ENCODE results near the gene MAGEB17. TPM values are rescaled to one million over a fixed set of nuclear protein-coding genes. Genes with fewer than 3 reads are reported as not detected.
"Not testable (repeated sequence)": the region's sequence is repeated elsewhere in the genome, so short reads cannot be mapped to it uniquely, and the experiment has no call there.

Gene MAGEB17
- total RNA-seq, 1 donor from 2014 or later, result not detected

GRCh38 chrX:16156692-16157331 is 10.5 kb upstream of the MAGEB17 start:
- intact Hi-C loops (cut with micrococcal nuclease), result no loop called here

- intact Hi-C loops (cut with micrococcal nuclease), result no loop called here
Observed at GRCh38 chrX:16160729-16161128, 6.6 kb upstream of the MAGEB17 start.

- intact Hi-C loops (cut with micrococcal nuclease), result not testable (repeated sequence)
Observed at GRCh38 chrX:16161173-16161572, 6.1 kb upstream of the MAGEB17 start.

- intact Hi-C loops (cut with micrococcal nuclease), result no loop called here
Observed at GRCh38 chrX:16162391-16162790, 4.9 kb upstream of the MAGEB17 start.

GRCh38 chrX:16164748-16165147 is 2.5 kb upstream of the MAGEB17 start:
- intact Hi-C loops (cut with micrococcal nuclease), result no loop called here

GRCh38 chrX:16171039-16171438 is 3.8 kb downstream of the MAGEB17 start:
- intact Hi-C loops (cut with micrococcal nuclease), result no loop called here

GRCh38 chrX:16171944-16172343 is 4.7 kb downstream of the MAGEB17 start:
- intact Hi-C loops (cut with micrococcal nuclease), result no loop called here

- intact Hi-C loops (cut with micrococcal nuclease), result no loop called here
Observed at GRCh38 chrX:16172391-16172790, 5.1 kb downstream of the MAGEB17 start.

GRCh38 chrX:16175329-16176061 is 8.2 kb downstream of the MAGEB17 start:
- intact Hi-C loops (cut with micrococcal nuclease), result no loop called here

GRCh38 chrX:16177260-16177659 is 10.0 kb downstream of the MAGEB17 start:
- intact Hi-C loops (cut with micrococcal nuclease), result no loop called here

- intact Hi-C loops (cut with micrococcal nuclease), result not testable (repeated sequence)
Observed at GRCh38 chrX:16183843-16184242, 16.6 kb downstream of the MAGEB17 start.

- intact Hi-C loops (cut with micrococcal nuclease), result no loop called here
Observed at GRCh38 chrX:16185725-16186136, 18.4 kb downstream of the MAGEB17 start.

GRCh38 chrX:16186380-16187007 is 19.2 kb downstream of the MAGEB17 start:
- intact Hi-C loops (cut with micrococcal nuclease), result no loop called here

- intact Hi-C loops (cut with micrococcal nuclease), result no loop called here
Observed at GRCh38 chrX:16187024-16187760, 19.9 kb downstream of the MAGEB17 start.

GRCh38 chrX:16188687-16189086 is 21.4 kb downstream of the MAGEB17 start:
- intact Hi-C loops (cut with micrococcal nuclease), result no loop called here

GRCh38 chrX:16191605-16192004 is 24.3 kb downstream of the MAGEB17 start:
- intact Hi-C loops (cut with micrococcal nuclease), result no loop called here

- intact Hi-C loops (cut with micrococcal nuclease), result no loop called here
Observed at GRCh38 chrX:16196829-16197228, 29.5 kb downstream of the MAGEB17 start.

- intact Hi-C loops (cut with micrococcal nuclease), result no loop called here
Observed at GRCh38 chrX:16199343-16199742, 32.1 kb downstream of the MAGEB17 start.

- intact Hi-C loops (cut with micrococcal nuclease), result no loop called here
Observed at GRCh38 chrX:16202943-16203342, 35.7 kb downstream of the MAGEB17 start.

GRCh38 chrX:16204538-16204937 is 37.3 kb downstream of the MAGEB17 start:
- intact Hi-C loops (cut with micrococcal nuclease), result no loop called here

GRCh38 chrX:16205840-16206239 is 38.6 kb downstream of the MAGEB17 start:
- intact Hi-C loops (cut with micrococcal nuclease), result no loop called here

- intact Hi-C loops (cut with micrococcal nuclease), result no loop called here
Observed at GRCh38 chrX:16207634-16208033, 40.4 kb downstream of the MAGEB17 start.

Data from T-helper 2 cell treated with Interferon-gamma antibody and Interleukin-4, amounts not matched to agents 100 ng/mL and 5 ng/mL, for 36 hours (primary cell).